Endothelial cell of umbilical vein (primary cell): ENCODE data around the gene KCNQ5. TPM values are rescaled to one million over a fixed set of nuclear protein-coding genes. Genes with fewer than 3 reads are reported as not detected.

ENCODE experiments used
- BruUV-seq: library from RNA; stranded (reverse); fragments of 400-500 nt; replicated peaks from 2 replicates; lab custom pipeline; 2021; lab: Mats Ljungman, UMichigan
- CTCF ChIA-PET: fragments of 300-600, 350-600 bp; sonication (Branson Sonifier 250); formaldehyde crosslinking; loops from one replicate; lab custom pipeline; 2021; ENCODE audit warnings: antibody characterized with exemption, inconsistent platforms; lab: Charles Lee
- POLR2A ChIA-PET: fragments of 300-600, 350-600 bp; sonication (Branson Sonifier 250); formaldehyde crosslinking; loops from one replicate; lab custom pipeline; 2021; ENCODE audit warnings: antibody characterized with exemption, inconsistent platforms; lab: Charles Lee
- DNase-seq: peaks from one replicate; pipeline ENCODE4 v3.0.0-alpha.2; 2011; ENCODE audit warnings: low read depth, low spot score
- FAIRE-seq: peaks from 2 replicates; lab custom pipeline; 2011; peaks lifted over from hg19 to GRCh38; lab: Jason Lieb, UNC
- H2AFZ ChIP-seq: 2 replicates; pipeline ENCODE4 v1.6.0; 2012; ENCODE audit warnings: low read depth, low read length, control low read depth, inconsistent platforms
- H3K27ac ChIP-seq: 2 replicates; pipeline ENCODE4 v1.5.1; 2011; ENCODE audit warnings: low read depth, mild to moderate bottlenecking, control low read depth, low read length, moderate library complexity; ENCODE audit not compliant: insufficient read depth
- H3K27me3 ChIP-seq, 2 experiments: 2 replicates each; pipeline versions ENCODE4 v1.6.0 to v1.6.1; 2011; ENCODE audit warnings: low read length in 2 of 2, mixed read lengths in 1 of 2; ENCODE audit not compliant: control insufficient read depth in 2 of 2, insufficient read depth in 2 of 2
- H3K36me3 ChIP-seq, 2 experiments: 2 replicates in 1 of 2; 3 replicates in 1 of 2; pipeline ENCODE4 v1.5.1; 2011; ENCODE audit warnings: low read length in 2 of 2, mild to moderate bottlenecking in 1 of 2, moderate library complexity in 1 of 2; ENCODE audit not compliant: control insufficient read depth in 2 of 2, insufficient read depth in 2 of 2; ENCODE audit errors: extremely low read depth in 1 of 2
- H3K4me1 ChIP-seq: 3 replicates; pipeline ENCODE4 v1.5.1; 2011; ENCODE audit warnings: mild to moderate bottlenecking, low read length; ENCODE audit not compliant: control insufficient read depth, insufficient read depth; ENCODE audit errors: extremely low read depth
- H3K4me2 ChIP-seq: 2 replicates; pipeline ENCODE4 v1.6.1; 2011; ENCODE audit warnings: low read length, control low read depth, mixed read lengths; ENCODE audit not compliant: insufficient read depth
- H3K4me3 ChIP-seq, 3 experiments: fragments of 200-600 bp in 1 of 3; sonication (generic), shearing (Covaris generic) in 1 of 3; replicated peaks in 1 of 3; 2 replicates each; pipeline ENCODE4 v1.5.1; 2011 to 2016; ENCODE audit warnings: control low read depth in 3 of 3, low read length in 3 of 3, mild to moderate bottlenecking in 2 of 3, inconsistent platforms in 1 of 3, low read depth in 1 of 3, moderate library complexity in 1 of 3; ENCODE audit not compliant: insufficient read depth in 1 of 3
- H3K79me2 ChIP-seq: 2 replicates; pipeline ENCODE4 v1.6.0; 2012; ENCODE audit warnings: low read length, inconsistent platforms; ENCODE audit not compliant: control insufficient read depth, insufficient read depth
- H3K9ac ChIP-seq: replicated peaks from 2 replicates; pipeline ENCODE3; 2011; ENCODE audit warnings: low read length, control low read depth; ENCODE audit not compliant: insufficient read depth; ENCODE audit errors: extremely low read depth
- H3K9me1 ChIP-seq: replicated peaks from 3 replicates; pipeline ENCODE4 v1.6.0; 2011; ENCODE audit warnings: mild to moderate bottlenecking, low read length; ENCODE audit not compliant: control insufficient read depth, insufficient read depth; ENCODE audit errors: extremely low read depth
- H3K9me3 ChIP-seq: replicated peaks from 2 replicates; pipeline ENCODE4 v1.5.1; 2012; ENCODE audit warnings: low read length, inconsistent platforms; ENCODE audit not compliant: control insufficient read depth, insufficient read depth
- H4K20me1 ChIP-seq: replicated peaks from 2 replicates; pipeline ENCODE3; 2011; ENCODE audit warnings: mild to moderate bottlenecking, low read length; ENCODE audit not compliant: control insufficient read depth, insufficient read depth; ENCODE audit errors: extremely low read depth
- CTCF ChIP-seq, 2 donors: IDR thresholded peaks; 1 replicate in 1 of 2; 2 replicates in 1 of 2; pipeline ENCODE4 v1.5.1; 2011; ENCODE audit warnings: low read length in 2 of 2, mild to moderate bottlenecking in 2 of 2, moderate library complexity in 2 of 2, control low read depth in 1 of 2, inconsistent platforms in 1 of 2, low read depth in 1 of 2; ENCODE audit not compliant: insufficient read depth in 1 of 2; ENCODE audit errors: extremely low read depth in 1 of 2
- EZH2 ChIP-seq: IDR thresholded peaks from 2 replicates; pipeline ENCODE4 v1.6.1; 2012; ENCODE audit warnings: borderline replicate concordance, low read depth, mild to moderate bottlenecking, moderate library complexity, low read length, inconsistent platforms; ENCODE audit not compliant: severe bottlenecking
- FOS ChIP-seq: IDR thresholded peaks from 2 replicates; pipeline ENCODE4 v1.6.1; 2011; ENCODE audit warnings: mild to moderate bottlenecking, low read length, moderate library complexity, borderline replicate concordance; ENCODE audit not compliant: insufficient read depth
- GATA2 ChIP-seq: IDR thresholded peaks from 2 replicates; pipeline ENCODE4 v1.7.0; 2011; ENCODE audit warnings: low read depth, mild to moderate bottlenecking, moderate library complexity, mixed read lengths, low read length; ENCODE audit not compliant: insufficient read length, insufficient read depth
- MAX ChIP-seq: IDR thresholded peaks from 2 replicates; pipeline ENCODE4 v1.6.1; 2011; ENCODE audit not compliant: insufficient read depth, insufficient read length
- POLR2AphosphoS5 ChIP-seq: IDR thresholded peaks from 2 replicates; pipeline ENCODE4 v1.6.1; 2012; ENCODE audit warnings: low read depth, mild to moderate bottlenecking, control low read depth, low read length, moderate library complexity; ENCODE audit not compliant: insufficient read depth
- dilution Hi-C: fragments of 300-500 bp; cut with MboI; formaldehyde crosslinking; loops from one replicate; pipeline ENCODE4 v1.15.0; 2019; ENCODE audit warnings: low sequenced_read_pairs; ENCODE audit not compliant: extremely low pct_ligation_motif_present
- intact Hi-C: fragments of 100-400 bp; cut with micrococcal nuclease; formaldehyde crosslinking; loops from one replicate; pipeline ENCODE4 v1.10.0; 2022
- polyA plus RNA-seq, 4 experiments: library from polyadenylated mRNA; depleted of rRNA in 3 of 4; stranded (reverse) in 3 of 4; unstranded in 1 of 4; fragments of >200 nt; gene quantifications; 2 replicates each; pipeline versions ENCODE4 v1.2.1 to v1.2.3, GENCODE V29; 2011 to 2012; ENCODE audit warnings: missing spikeins in 1 of 4
- total RNA-seq: library from RNA; stranded (reverse); gene quantifications from 2 replicates; pipeline ENCODE4 v1.2.3, GENCODE V29; 2021

KCNQ5 gene
- total and polyA plus RNA-seq, 2 donors (not counting 3 experiments of a cell fraction or from before 2014, with no cell fraction given) = 0.22 TPM; not detected in 1

DNA sequence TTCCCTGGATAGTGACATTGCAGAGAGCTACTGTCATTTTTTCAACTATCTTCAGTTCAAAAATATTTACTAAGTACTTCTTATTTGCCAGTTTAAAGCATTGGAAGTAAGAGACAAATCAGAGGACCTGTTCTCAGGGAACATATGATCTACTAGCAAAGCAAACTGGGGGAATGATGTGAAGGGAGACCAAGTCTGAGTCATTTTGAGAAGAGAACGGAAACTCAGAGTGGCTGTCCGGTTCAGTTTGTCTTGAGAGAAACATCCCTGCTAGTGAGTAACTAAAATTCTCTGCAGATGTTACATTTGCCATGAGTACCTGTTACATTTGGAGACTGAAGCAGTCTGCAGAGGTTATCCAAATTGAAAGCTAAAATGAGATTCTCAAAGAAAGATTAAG is 118.3 kb downstream of the KCNQ5 start:
- no peaks in the 10 kb centered on the region for H3K4me1 ChIP-seq
- FAIRE-seq (no peak), DNase-seq (no peak)
- H2AFZ ChIP-seq = no peak overlapping the region
- H3K4me2 ChIP-seq = no peak overlapping the region
- H3K36me3 ChIP-seq = no peaks in the 10 kb centered on the region
- no peaks in the 10 kb centered on the region for H3K9me1 ChIP-seq
- BruUV-seq = no TSS peak
- H3K9ac ChIP-seq = no peak overlapping the region
- no peaks in the 10 kb centered on the region for H4K20me1 ChIP-seq
- no peaks in the 10 kb centered on the region for H3K27me3 ChIP-seq
- TF ChIP-seq FOS (no peak), GATA2 (no peak), EZH2 (no peak), MAX (no peak), POLR2AphosphoS5 (no peak), CTCF (IDR thresholded peaks at IDR 0.05; ENCODE audit: extremely low read depth in 1 of 2, insufficient read depth in 1 of 2, low read depth in 1 of 2, low read length in 2 of 2) (no peak)
- H3K4me3 ChIP-seq = no peak overlapping the region
- intact Hi-C loops = no loop called here
- H3K79me2 ChIP-seq = no peaks in the 10 kb centered on the region
- no peaks in the 10 kb centered on the region for H3K9me3 ChIP-seq
- H3K27ac ChIP-seq = no peak overlapping the region
- dilution Hi-C loops = no loop called here
- POLR2A ChIA-PET = no interaction called here
- CTCF ChIA-PET = no interaction called here
